MV-4-11 (cell line): Measurements from ENCODE around the gene MLNR.
A peak's percentile ranks its signal among the peaks of the same experiment; 100 is the strongest.

ENCODE experiments used
- DNase-seq: peaks from one replicate; lab custom pipeline; 2025; lab: John Stamatoyannopoulos, UW

Gene MLNR

GRCh38 chr13:49220036-49220855, at the start of gene MLNR:
MLNR (plus strand) TSS chr13:49220338; CDS start chr13:49220338, 0 bp downstream.
- no peak for DNase-seq

GRCh38 chr13:49171359-49171758, 48.8 kb upstream of the MLNR start:
- DNase-seq = no peak

- DNase-seq = no peak
Measured at GRCh38 chr13:49183672-49184325, 36.3 kb upstream of the MLNR start.

GRCh38 chr13:49184621-49185020, 35.5 kb upstream of the MLNR start:
- no peak for DNase-seq

- peak; percentile 50 for DNase-seq
Measured at GRCh38 chr13:49185264-49185663, 34.9 kb upstream of the MLNR start.

GRCh38 chr13:49190901-49191300, 29.2 kb upstream of the MLNR start:
- DNase-seq = no peak

GRCh38 chr13:49206641-49207040, 13.5 kb upstream of the MLNR start:
- no peak for DNase-seq

GRCh38 chr13:49208619-49209018, 11.5 kb upstream of the MLNR start:
- DNase-seq = no peak

GRCh38 chr13:49210114-49210513, 10.0 kb upstream of the MLNR start:
- no peak for DNase-seq

GRCh38 chr13:49210669-49211068, 9.5 kb upstream of the MLNR start:
- peak; percentile 17 for DNase-seq

- no peak for DNase-seq
Measured at GRCh38 chr13:49213539-49213938, 6.6 kb upstream of the MLNR start.

- peak; percentile 39 for DNase-seq
Measured at GRCh38 chr13:49213997-49214916, 5.9 kb upstream of the MLNR start.

GRCh38 chr13:49214917-49215376, 5.2 kb upstream of the MLNR start:
- DNase-seq = peak; percentile 97

- peak; percentile 42 for DNase-seq
Measured at GRCh38 chr13:49216334-49216733, 3.8 kb upstream of the MLNR start.

- DNase-seq = no peak
Measured at GRCh38 chr13:49217962-49218492, 2.1 kb upstream of the MLNR start.

- DNase-seq = no peak
Measured at GRCh38 chr13:49218493-49219051, 1.6 kb upstream of the MLNR start.

- no peak for DNase-seq
Measured at GRCh38 chr13:49219647-49220035, 497 bp upstream of the MLNR start.

GRCh38 chr13:49220856-49221589, 885 bp downstream of the MLNR start:
- DNase-seq = no peak

- no peak for DNase-seq
Measured at GRCh38 chr13:49221590-49221965, 1.4 kb downstream of the MLNR start.

GRCh38 chr13:49225223-49226042, 5.3 kb downstream of the MLNR start:
- peak; percentile 82 for DNase-seq
